Hematopoietic multipotent progenitor cell treated with erythropoietin and hydrocortisone succinate and interleukin-3 and kit ligand, for 4 days (in vitro differentiated cells): ENCODE results near the gene GPR139.
A peak's percentile ranks its signal among the peaks of the same experiment; 100 is the strongest.

Experiments
- DNase-seq: peaks from one replicate; pipeline ENCODE4 v3.0.0-alpha.2; 2015

GPR139 gene

DNA sequence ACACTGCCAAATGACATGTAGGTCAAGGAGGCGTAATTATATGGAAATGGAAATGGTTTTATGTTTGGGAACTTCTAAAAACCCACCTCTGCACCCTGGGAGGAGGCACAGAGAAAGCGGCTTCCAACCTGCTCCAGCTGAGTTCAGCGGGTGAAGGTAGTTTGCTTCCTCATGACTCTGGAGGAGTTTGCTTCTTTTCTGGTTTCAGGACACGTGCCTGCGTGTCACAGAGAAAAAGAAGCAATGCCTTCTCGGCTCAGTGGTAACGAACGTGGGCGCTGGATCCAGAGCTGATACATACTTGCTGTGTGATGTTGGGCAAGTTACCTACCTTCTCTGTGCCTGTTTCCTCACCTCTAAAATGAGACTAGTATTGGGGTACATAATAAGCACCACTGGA is 22.1 kb downstream of the GPR139 start:
- no peak for DNase-seq

DNA sequence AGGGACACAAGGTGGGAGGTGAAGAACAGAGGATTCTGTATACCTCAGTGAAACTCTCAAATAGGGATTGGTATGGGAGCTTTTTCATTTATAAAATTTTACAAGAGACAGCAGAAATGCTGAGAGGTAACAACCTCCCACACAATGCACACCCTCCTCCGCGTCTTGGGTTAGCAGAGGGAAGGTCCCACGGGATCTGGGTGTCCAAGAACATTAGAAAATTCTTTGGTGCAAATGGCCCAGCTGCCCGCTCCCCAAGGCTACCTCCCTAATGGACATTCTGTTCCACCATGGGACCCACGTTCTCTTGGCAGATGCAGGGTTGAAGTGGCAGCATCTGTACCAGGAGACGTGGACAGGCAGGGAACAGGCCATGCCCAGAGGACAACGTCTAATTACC is 22.5 kb downstream of the GPR139 start:
- DNase-seq, result no peak

DNA sequence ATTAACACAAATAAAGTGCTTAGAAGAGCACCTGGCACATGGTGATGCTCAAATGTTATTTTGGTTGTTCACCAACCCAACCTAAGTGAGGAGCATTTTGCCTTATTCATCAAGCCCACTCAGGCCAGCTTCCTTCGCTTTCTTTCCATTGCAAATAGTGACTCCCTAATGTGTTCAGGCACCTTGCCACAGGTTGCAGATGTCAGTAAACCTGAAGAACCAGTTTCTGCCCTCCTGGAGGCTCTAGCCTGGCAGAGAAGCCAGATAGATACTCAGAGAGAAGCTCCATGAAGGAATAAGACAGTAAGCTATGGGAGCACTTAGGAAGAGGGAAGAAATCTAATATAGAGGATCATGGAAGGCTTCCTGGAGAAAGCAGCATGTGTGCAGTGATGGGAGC is 23.9 kb downstream of the GPR139 start:
- DNase-seq, result no peak

DNA sequence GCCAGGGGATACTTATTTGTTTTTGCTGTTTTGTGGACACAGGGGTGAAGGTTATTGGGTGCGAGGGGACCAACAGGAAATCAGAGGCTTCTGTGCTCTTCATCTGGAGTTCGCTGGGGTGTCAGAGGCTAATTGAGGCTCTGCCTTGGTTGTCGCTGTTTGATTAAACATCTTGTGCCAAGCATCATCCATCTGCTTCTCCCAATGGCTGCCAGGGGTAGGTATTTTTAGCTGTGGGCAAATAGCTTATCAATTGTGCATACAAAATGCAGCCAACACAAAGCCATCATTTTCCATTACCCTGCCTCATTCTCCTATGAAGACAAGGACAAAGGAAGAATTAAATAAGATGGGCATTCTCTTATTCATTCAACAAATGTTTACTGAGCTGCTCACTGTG is 27.8 kb downstream of the GPR139 start:
- DNase-seq, result no peak

DNA sequence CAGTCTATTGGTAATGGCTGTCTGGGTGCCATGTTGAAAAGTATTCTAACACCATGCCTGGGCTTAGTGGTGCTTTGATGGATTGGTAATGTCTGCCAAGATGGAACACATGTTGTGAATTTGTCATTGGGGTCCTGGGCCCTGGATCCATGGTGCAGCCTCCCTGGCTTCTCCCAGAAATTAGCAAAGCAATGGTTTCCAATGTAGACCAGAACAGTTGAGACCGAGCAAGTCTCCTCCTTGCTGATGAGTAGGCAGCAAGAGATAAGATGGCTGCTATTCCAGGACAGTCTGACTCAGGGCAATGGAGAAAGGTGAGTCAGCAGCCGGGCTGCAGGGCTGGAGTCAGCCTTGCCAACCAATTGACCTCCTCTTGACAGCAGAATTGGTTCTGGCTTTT is 30.8 kb downstream of the GPR139 start:
- no peak for DNase-seq

DNA sequence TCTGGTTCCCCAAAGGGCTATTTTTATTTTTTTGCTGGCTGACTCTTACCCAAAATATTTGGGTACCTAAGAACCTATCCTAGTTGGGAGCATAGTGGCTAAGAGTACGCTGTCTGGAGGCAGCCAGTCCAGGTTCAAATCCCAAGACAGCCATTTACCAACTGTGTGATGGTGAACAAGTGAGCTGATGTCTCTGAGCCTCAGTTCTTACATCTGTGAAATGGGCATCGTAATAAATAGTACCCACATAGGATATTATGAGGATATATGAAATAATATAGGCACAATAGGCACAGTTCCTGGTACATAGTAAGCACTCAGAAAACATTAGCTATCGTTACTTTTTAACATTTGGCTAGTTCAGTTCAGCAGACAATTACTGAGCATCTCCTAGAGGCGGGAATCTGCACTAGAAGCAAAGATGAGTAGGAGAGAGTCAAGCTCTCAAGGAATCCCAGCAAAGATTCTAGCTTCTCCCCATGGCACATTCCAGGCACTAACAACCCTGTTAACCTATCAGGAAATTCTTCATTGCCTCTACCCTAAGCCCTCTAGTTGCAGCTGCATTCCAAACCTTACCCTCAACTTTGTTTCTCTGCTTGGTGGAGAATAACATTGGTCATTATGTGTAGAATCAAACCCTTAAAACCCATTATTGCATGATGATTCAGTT is 31.6 kb downstream of the GPR139 start:
- DNase-seq, result no peak

DNA sequence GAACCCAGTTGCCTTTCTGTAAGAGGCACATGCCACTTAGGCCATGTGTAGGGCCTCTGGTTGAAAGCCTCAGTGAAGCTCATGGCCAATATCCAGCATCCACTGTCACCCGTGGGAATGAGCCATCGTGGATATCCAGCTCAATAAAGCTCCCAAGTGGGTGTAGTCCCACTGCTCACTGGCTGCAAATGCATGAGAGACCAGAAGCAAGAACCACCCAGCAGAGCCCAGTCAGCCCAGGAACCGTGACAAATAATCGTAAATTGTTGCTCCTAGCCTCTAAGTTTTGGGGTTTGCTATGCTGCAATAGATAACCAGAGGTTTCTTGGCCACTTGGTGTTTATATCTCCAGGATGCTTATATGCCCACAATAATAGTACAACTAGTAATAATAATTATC is 33.7 kb downstream of the GPR139 start:
- no peak for DNase-seq

DNA sequence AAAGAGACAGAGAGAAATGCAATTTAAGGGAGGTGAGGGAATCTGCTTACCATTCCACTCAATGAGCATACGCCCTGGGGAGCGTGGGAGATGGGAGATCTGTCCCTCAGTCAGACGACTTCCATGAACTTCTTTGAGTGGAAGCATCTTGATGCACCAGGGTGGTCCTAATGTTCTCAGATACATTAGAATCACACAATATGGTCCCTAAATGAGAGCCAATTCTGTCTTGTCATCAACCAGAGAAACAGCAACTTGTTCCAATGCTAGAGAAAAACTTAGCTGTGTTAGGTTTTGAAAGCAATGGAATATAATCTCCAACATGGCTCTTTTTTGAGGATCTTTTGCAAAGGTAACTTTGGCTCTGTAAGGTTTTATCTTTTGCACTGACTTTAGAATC is 44.1 kb downstream of the GPR139 start:
- no peak for DNase-seq

DNA sequence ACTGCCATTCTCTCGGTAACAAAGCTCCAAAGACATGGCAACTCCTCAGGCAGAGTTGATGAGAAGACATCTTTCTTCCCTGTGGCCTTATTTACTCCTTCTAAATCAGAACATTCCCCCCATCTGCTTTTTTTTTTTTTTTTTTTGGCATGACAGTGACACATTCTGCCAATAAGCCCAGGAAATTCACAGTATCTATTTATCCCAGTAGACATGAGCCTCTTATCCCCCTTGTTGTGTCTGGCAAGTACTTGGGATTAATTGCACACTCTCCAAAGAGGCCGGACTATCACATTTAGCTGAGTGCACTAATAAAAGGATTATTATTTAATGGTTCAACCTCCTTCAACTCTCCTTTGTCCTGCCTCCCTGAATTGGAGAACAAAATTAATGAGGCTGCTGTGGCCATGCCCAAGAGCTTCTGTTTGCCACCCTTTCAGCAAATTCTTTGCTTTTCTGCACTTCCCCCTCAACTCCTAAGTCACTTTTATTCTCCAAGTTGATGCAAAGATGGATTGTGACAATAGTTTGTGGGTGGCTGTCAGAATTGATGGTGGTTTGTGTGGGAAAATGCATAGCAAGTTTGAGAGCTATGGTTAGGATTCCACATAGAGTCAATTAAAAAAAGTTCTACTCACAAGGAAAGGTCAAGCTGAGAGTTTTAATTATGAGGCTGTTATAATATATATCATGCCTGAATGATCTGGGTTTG is 47.2 kb downstream of the GPR139 start:
- no peak for DNase-seq

DNA sequence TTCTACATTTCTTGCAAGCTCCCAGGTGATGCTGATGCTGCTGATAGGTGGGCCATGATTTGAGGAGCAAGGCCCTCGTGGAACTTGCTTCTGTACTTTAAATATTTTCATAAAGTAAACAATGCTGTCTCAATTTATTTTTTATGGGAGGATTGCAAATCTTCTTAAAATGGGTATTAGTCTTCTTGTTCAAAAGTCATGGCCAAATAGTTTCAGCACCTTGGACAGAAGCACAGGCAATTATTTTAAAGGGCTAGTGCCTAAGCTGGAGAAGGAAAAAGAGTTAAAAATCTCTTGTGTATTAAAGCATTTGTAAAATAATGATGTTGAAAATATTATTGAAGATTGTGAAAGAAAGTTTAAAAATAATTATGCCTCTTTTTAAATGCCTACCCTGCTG is 50.5 kb downstream of the GPR139 start:
- peak; percentile 47 for DNase-seq

DNA sequence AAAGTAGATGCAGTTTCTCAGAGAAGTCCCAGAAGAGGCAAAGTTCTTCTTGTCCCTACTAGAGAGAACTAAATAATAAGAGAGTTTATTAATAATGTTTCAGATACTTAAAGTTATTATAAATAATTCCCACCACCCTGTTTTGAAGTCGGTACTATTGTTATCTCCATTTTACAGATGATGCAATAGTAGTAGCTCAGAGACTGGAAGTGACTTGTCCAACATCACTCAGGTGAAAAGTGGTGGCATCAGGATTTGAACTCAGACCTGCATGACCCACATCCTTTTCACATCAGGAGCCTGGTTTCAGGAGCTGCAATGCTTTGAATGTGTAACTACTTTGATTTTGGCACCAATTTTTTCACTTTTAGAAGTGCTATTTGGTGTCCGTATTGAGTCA is 52.7 kb downstream of the GPR139 start:
- DNase-seq, result no peak

DNA sequence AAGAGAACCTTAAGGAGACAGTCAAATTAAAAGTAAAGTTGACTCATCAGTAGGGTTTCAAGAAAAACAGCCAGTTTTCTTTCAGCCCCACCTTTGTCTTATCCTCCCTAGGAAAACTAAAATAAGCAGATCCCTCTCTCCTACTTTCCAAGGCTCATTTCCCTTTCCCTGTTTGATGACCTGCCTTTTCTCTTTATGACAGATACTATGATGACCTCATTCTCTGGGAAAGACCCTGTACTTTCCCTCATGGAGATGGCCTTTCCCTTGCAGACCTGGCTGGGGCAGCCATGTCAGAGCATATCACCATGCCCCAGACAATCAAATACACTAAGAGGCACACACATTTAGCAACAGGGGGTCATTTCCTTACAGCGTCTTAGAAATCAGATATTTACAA is 53.6 kb downstream of the GPR139 start:
- DNase-seq, result no peak

DNA sequence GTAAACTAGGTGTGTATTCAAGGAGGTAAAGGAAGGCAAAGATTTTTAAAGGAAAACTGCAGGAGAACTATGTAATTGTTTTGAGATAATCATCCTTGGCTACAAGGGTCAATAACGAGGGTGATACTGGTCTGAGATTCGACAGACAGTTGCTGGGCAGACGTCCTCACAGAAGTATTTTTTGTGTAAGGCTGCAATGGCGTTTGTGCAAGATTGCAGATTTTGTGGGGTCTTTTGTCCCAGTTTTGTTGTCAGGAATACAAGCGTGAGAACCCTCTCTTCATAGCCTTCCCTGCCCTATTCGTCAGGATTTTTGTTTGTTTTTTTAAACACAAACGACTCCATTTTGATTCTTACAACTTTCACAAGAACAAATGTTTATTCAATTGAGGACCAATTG is 57.5 kb downstream of the GPR139 start:
- no peak for DNase-seq

DNA sequence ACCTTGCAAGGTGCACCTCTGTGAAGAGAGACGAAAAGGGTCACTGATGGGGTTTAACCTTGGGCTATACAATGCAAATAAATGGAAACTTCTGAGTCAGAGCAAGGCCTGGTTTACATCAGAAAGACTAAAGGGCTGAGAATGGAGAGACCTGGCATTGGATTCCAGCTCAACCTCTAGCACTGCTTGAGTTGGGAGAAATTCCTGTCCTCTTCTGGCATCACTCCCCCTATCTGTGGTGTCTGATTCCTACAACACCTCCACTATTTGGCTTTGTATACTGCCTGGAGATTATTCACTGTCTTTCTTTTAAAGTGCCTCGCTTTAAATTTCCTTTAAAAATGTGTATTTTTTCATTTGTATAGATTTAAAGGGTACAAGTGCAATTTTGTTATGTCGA is 68.8 kb downstream of the GPR139 start:
- DNase-seq, result no peak

DNA sequence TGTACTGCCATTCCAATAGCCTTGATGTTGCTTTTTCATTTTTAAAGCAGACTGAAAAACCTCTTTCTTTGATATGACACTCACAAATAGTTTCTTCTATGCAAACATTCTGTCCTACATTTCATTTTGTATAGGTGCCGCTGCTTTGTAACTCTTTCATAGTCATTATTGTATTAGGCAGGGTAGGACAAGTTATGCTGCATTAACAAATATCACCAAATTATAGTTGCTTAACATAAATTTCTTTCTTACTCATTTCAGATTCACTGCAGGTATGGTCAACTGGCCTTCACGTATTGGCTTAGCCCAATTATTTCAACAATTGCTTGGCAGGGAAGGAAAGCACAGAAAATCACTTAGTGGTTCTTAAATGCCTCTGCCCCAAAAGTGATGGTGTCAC is 70.8 kb downstream of the GPR139 start:
- DNase-seq, result no peak

DNA sequence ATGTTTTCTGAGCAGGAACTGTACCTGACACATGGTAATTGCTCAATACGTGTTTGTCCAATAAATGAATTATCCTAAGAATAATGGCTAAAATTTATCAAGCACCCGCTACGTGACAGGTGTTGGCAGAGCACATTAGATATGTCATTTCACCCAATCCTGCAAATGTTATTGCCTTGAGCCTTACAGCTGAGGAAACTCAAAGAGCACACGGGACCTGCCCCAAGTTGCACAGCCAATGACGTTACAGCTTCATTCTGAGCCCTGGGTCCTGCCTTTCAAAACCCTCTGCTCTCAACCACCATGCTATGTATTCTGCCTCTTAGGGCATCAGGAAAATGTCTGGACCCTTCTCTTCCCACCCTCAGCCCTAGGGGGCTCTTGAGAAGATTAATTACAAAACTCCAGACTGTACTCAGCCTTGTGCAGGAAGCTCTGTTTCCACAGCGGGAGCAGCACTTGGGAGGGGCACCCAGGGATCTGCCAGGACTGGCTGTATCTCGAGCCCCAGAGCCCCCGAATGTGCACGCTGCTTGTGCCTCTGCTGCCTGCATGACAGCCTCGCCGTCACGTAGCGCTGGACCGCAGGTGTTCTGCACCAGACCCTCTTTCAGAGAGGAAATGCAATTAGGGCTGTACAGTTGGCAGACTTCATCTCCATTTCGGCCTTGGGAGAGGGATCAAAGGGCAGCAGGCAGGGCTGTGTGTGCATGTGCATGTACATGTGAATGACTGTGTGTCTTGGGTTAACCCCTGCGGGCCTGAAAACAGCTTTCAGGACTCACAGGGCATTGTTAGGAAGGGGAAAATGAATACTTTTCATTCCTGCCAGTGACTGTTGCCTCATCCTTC is 71.6 kb downstream of the GPR139 start:
- DNase-seq, result no peak

DNA sequence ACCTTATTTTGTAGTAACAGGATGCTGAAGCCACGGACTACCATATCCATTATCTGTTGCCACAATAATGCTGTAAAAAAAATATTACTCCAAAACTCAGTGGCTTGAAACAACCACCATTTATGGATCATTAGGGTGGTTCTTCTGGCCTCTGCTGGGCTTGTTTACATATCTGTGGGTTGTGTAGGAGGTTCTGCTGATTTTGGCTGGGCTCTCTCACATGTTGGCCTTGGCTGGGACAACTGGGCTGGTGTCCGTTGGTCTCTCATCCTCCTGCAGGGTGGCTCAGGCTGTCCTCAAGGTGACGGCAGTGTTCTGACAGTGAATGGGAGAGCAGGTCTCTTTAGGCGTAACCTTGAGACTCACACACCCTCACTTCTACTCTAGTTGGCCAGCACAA is 76.0 kb downstream of the GPR139 start:
- no peak for DNase-seq

DNA sequence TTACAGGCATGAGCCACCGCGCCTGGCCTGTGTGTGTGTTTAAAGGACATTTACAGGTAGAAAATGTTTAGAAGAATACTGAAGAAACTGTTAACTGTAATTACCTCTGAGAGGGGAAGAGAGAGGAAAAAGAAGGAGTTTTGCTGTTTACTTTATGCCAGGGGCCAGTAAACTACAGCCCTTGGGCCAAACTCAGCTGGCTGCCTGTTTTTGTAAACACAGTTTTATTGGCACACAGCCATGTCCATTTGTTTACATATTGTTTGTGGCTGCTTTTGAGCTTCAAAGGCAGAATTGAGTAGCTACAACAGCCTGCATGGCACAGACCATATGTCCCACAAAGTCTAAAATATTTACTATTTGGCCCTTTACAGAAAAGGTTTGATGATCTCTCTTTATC is 76.4 kb downstream of the GPR139 start:
- no peak for DNase-seq

DNA sequence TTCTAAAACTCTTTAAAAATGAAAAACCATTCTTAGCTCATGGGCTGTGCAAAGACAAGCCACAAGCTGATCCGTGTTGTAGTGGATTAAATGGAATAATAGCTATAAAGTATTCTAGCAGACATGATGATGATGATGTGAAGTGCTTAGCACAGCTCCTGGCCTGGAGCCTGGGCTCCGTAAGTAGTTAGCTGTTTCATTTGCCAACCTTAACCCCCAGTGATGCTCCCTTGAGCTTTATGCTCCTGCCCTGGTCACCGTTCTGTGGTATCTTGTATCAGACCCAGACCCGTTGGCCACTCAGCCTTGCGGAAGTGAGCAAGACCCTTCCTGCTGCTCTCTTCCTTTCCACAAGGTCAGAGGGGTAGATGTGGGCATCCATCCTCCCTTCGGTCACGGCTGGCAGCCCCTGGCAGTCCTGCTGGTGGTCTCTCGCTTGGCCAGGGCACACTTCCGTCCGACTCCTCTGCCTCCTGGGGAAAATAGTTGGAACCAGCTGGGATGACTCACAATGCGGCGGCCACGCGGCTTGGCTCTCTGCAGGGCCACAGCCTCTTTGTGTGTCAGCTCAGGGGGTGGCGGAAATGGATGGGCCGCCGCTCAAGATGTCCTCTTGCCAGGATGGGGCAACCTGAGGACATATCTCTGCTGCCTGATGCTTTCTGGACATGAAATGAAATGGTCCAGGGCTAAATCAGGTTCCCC is 79.1 kb downstream of the GPR139 start:
- no peak for DNase-seq

DNA sequence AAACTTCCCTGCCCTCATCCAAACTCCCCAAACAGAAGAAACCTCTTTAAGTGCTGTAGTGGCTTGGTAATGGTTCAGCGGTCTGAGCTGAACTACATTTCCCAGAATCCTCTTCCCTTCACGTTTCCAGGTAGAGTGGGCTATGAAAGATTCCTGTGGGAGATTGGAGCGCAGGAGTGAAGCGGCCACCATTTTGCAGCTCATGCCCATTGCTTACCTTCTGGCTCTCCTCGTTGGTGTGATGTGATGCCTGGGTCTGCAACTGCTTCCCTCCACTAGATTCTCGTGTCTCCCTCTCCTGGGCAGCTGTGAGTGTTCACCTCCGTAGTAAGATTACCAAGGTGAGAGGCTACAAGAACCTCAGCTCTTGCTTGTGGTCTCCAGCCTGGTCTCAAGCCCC is 82.1 kb downstream of the GPR139 start:
- DNase-seq, result no peak

DNA sequence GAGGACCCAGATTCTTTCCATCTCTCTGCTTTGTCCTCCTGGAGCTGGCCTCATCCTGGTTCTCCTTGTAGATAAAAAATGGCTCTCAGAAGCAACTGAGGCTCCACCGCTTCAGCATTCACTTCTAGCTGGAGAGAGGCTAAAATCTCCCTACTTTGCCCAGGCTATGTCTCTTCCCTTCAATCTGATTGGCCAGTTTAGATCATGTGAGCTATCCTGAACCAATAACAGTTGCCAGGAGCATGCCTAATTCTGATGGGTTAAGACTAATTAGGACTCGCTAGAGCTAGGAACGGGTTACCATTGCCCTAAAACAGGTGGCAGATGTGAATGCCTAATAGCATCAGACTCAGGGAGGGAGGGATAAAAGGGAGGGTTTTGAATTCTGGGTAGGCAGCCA is 89.6 kb downstream of the GPR139 start:
- no peak for DNase-seq
